ENCODE measurements around the gene NACC2. TPM values are rescaled to one million over a fixed set of nuclear protein-coding genes. Genes with fewer than 3 reads are reported as not detected.
"Not testable (repeated sequence)": the region's sequence is repeated elsewhere in the genome, so short reads cannot be mapped to it uniquely, and the experiment has no call there.

Gene NACC2
- polyA plus RNA-seq, 3 donors, result 8.7 to 9.3 (median 9.1) TPM

GRCh38 chr9:135982499-135983207 is 112.4 kb downstream of the NACC2 start:
- DNase-seq, result no peak

GRCh38 chr9:135980926-135981630 is 114.0 kb downstream of the NACC2 start:
- no peak for DNase-seq

- no peak for DNase-seq
Observed at GRCh38 chr9:135979547-135980166, 115.4 kb downstream of the NACC2 start.

GRCh38 chr9:135978642-135979546 is 116.2 kb downstream of the NACC2 start:
- no peak for DNase-seq

GRCh38 chr9:135976944-135977343 is 118.1 kb downstream of the NACC2 start:
- DNase-seq, result no peak

- no peak for DNase-seq
Observed at GRCh38 chr9:135976531-135976930, 118.6 kb downstream of the NACC2 start.

DNA sequence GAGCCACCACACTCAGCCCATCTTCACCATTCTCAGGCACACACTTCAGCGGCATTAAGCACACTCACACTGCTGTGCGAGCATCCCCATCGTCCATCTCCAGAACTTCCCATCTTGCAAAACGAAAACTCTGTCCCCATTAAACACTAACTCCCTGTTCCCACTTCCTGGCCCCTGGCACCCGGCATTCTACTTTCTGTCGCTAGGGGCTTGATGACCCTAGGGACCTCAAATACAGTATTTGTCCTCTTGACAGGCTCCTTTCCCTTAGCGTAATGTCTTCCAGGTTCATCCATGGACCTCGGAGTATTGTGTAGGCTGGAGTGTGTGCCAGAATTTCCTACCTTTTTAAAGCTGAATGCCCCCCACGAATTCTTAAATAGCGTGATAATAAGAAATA is 119.3 kb downstream of the NACC2 start:
- DNase-seq, result no peak

DNA sequence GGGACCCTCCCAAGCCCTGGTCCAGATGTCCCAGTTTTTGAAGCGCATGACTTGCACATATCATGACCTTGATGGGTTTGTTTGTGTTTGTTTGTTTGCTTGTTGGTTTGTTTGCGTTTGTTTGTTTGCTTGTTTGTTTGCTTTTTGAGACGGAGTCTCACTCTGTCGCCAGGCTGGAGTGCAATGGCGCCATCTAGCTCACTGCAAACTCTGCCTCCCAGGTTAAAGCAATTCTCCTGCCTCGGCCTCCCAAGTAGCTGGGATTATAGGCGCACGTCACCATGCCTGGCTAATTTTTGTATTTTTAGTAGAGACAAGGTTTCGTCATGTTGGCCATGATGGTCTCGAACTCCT is 120.9 kb downstream of the NACC2 start:
- no peak for DNase-seq

DNA sequence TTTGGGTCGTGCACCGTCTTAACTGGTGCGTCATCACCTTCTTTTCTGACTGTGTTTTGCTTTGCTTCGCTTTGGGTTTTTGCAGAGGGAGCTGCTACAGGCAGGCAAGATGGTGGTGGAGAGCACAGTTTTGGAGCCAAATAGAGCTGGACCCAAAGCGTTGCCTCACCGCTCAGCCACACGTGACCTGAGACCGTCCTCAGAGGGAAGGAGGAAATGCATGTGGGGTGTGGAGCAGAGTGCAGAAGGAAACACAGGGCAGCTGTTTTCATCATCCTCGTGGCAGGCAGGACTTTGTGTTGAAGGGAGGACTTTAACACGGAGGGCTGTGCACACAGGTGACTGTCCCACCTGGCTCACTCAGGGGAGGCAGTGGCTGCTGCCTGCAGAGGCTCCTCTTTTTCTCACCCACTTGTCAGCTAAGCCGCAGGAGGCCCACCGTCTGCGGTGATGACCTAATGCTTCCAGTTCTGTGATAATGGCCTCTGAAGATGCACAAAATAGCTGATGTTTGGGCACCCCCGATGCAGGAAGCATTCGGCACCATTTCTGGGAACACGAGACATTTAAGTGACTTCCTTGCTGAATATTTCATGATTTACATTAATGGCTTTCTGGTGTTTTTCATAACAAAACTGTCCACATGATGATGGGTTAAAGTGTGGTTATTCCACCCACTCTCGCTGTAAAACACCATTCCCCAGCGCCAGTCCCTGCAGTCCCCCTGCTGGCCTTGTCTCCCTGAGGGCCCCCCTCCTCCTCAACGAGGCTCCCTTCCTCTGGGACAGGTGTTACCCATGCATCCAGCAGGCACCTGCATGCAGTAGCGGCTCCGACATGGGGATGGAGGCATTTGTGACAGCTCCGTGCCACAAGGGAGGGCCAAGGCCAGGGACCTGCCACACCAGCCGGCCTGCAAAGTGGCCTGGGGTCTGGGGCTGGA is 121.5 kb downstream of the NACC2 start:
- no peak for DNase-seq

GRCh38 chr9:135971892-135972291 is 123.2 kb downstream of the NACC2 start:
- DNase-seq, result peak; percentile 84

- DNase-seq, result no peak
Observed at GRCh38 chr9:135971111-135971766, 123.8 kb downstream of the NACC2 start.

DNA sequence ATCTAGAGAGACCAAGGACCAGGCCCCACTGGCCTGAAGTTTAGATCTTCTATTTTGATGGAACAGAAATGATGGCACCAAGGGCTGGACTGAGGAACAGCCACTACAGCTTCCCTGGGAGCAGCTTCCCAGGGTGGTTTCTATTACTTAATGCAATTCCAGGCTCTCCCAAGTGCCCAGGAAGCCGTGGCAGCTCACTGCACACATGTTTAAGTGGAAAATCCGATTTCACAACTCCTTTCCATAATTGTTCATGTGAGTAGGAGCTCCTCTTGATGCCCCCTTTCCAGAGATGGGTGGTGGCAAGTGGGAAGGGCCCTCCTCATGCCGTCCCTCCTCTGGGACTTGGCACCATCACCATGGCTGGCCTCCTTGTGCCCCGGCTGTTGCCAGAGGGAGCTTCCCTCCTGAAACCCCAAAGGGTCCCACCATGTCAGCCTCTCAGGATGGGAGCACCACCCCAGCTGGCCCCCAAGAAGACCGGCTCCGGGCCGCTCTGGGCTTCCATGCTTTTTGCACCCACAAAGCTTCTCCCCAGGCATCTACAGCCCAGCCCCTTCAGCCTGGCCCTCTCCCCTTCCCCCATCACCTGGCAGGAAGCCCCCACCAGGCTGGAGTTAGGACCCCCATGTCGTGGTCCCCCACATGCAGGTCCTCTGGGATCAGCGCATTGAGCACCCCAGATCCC is 124.8 kb downstream of the NACC2 start:
- DNase-seq, result no peak

GRCh38 chr9:135969064-135969683 is 125.9 kb downstream of the NACC2 start:
- DNase-seq, result no peak

GRCh38 chr9:135968601-135969000 is 126.5 kb downstream of the NACC2 start:
- no peak for DNase-seq

GRCh38 chr9:135968083-135968476 is 127.0 kb downstream of the NACC2 start:
- no peak for DNase-seq

DNA sequence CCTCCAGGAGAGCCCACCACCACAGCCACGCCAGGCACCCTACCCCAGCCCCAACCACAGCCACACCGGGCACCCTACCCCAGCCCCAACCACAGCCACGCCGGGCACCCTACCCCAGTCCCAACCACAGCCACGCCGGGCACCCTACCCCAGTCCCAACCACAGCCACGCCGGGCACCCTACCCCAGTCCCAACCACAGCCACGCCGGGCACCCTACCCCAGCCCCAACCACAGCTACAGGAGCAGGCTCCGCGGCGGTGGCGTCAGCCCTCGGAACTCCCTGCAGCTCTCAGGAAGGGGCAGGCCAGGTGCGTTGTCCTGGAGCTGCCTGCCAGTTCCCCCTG is 128.2 kb downstream of the NACC2 start:
- not testable (repeated sequence) for DNase-seq

GRCh38 chr9:135965124-135965756 is 129.8 kb downstream of the NACC2 start:
- DNase-seq, result no peak

DNA sequence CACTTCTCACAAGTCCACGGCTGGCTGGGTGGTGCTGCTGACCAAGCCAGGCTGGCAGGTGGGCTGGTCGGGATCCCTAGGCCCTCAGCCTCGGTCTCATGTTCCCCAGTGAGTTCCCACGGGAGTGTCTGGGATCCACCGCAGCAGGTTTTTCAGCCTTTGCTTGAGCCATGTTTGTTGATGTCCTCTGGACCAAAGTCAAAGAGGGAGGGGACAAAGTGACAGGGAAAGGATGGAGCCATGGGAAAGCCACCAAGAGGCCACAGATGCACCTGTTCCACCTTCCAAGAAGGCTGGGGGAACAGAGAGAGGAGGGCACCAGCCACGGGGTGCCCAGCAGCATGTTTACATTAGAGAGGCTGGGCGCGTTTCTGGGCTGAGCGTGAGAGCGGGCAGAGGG is 131.2 kb downstream of the NACC2 start:
- DNase-seq, result no peak

DNA sequence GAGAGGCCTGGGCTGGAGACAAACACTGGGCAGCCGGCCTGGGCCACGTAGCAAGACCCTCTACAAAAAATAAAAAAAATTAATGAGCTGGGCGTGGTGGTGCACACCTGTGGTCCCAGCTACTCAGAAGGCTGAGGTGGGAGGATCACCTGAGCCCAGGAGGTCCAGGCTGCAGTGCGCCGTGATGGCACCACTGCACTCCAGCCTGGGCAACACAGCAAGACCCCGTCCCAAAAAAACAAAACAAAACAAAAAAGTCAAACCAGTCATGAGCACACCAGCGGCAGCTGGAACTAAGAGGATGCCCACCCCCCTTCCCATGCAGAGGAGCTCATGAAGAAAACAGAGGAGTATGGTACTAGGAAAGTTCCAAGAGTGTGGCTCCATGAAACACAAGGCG is 131.8 kb downstream of the NACC2 start:
- DNase-seq, result no peak

Data from renal pelvis (tissue), 4 donors.